Measurements from ENCODE around the gene TEC.

DNA sequence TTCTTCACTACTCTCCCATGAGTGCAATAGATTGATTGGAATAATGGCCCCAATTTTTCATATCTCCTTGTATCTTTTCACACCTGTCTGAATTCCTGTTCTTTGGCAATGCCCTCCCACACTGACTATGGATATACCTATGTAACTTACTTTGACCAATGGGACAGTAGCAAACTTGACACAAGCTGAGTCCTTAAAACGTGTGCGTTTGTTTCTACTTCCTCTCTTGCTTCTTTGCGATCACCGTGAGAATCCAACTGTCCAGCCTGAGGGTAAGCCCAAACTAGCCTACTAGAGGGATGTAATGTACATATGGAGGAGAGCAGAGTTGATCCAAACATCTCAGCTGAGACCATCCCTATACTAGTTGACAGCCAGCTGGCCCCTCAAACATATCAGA lies 19.3 kb downstream of the TEC start:
- no peak for TF ChIP-seq CTCF (IDR thresholded peaks at IDR 0.05 in 4 of 5, conservative IDR thresholded peaks at IDR 0.05 in 1 of 5)
- no peak for TF ChIP-seq POLR2A (IDR thresholded peaks at IDR 0.05)

Measured in gastrocnemius medialis (tissue), 4 donors.